KMS-11 (cell line): ENCODE data around the gene FOLR1.
"Not testable (repeated sequence)": the region's sequence is repeated elsewhere in the genome, so short reads cannot be mapped to it uniquely, and the experiment has no call there.

Experiments used
- H2AFZ ChIP-seq: fragments of 200-600 bp; sonication (generic); 2 replicates; pipeline ENCODE4 v1.6.1; 2016; ENCODE audit warnings: antibody characterized with exemption, mixed run types, low read depth
- H3K27ac ChIP-seq: fragments of 200-600 bp; sonication (generic); 2 replicates; pipeline ENCODE4 v1.6.1; 2016; ENCODE audit warnings: mild to moderate bottlenecking, mixed run types
- H3K27me3 ChIP-seq: fragments of 200-600 bp; sonication (generic); 2 replicates; pipeline ENCODE4 v1.6.1; 2017; ENCODE audit warnings: mild to moderate bottlenecking, low read depth, mixed run types, moderate library complexity; ENCODE audit not compliant: insufficient read depth
- H3K36me3 ChIP-seq: fragments of 200-600 bp; sonication (generic); 2 replicates; pipeline ENCODE4 v1.6.1; 2017; ENCODE audit warnings: mild to moderate bottlenecking, mixed run types; ENCODE audit not compliant: insufficient read depth
- H3K4me1 ChIP-seq: fragments of 200-600 bp; sonication (generic); 2 replicates; pipeline ENCODE4 v1.6.1; 2016; ENCODE audit warnings: mild to moderate bottlenecking, low read depth, mixed run types; ENCODE audit not compliant: poor library complexity, severe bottlenecking
- H3K4me2 ChIP-seq: fragments of 200-600 bp; sonication (generic); 2 replicates; pipeline ENCODE4 v1.7.0; 2016; ENCODE audit warnings: mild to moderate bottlenecking, mixed run types
- H3K4me3 ChIP-seq: fragments of 200-600 bp; sonication (generic); IDR thresholded peaks from 2 replicates; pipeline ENCODE4 v1.6.1; 2017; ENCODE audit warnings: low read depth, low read length, mixed read lengths; ENCODE audit not compliant: insufficient read depth
- H3K79me2 ChIP-seq: fragments of 200-600 bp; sonication (generic); 2 replicates; pipeline ENCODE4 v1.6.1; 2016; ENCODE audit warnings: low read depth, mixed run types; ENCODE audit not compliant: insufficient read depth
- H3K9ac ChIP-seq: fragments of 200-600 bp; sonication (generic); 2 replicates; pipeline ENCODE4 v1.6.1; 2016; ENCODE audit warnings: mild to moderate bottlenecking, mixed run types
- H4K20me1 ChIP-seq: fragments of 200-600 bp; sonication (generic); 2 replicates; pipeline ENCODE4 v1.6.1; 2016; ENCODE audit warnings: mild to moderate bottlenecking, mixed run types; ENCODE audit not compliant: insufficient read depth
- TF ChIP-seq, protein P1 (sequence below): fragments of 200-600 bp; sonication (generic); conservative IDR thresholded peaks from 2 replicates; pipeline ENCODE4 v1.6.1; 2017; ENCODE audit warnings: low read depth, mild to moderate bottlenecking, antibody characterized with exemption, low read length, moderate library complexity, mixed read lengths

The FOLR1 gene

DNA sequence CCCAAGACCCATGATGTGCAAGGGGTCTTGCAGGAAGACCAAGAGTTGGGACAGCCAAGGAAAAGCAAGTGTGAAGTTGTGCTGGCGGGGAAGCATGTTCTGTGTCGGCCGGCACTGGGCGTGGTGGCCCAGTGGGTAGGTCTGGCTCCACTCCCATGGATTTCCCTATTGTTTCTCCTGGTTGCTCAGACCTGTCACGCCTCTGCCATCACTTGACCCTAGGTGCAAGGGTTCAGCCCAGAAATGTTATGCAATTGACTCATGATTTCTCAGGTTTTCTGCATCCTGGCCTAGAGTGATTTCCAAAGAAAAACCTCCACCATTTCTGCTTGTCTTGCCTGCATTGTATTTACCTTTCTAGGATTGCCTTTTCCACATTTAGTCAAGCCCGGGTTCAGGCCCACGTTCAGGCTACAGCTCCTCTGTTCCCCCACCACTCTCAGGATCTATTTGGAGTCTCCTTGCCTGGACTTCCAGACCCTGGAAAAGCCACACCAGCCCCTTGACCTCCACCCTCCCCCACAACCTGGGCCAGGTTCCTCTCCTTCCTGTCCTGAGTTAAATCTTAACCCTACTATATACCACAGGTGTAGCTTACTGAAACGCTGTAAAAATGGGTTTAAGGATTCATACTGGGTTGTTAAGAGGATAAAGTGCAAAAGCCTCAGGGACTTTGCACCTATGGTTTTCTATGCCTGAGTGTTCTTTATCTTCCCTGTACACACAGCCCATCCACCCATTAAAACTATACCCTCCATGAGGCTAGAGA lies 17.5 kb upstream of the FOLR1 start:
- TF ChIP-seq, protein P1, sequence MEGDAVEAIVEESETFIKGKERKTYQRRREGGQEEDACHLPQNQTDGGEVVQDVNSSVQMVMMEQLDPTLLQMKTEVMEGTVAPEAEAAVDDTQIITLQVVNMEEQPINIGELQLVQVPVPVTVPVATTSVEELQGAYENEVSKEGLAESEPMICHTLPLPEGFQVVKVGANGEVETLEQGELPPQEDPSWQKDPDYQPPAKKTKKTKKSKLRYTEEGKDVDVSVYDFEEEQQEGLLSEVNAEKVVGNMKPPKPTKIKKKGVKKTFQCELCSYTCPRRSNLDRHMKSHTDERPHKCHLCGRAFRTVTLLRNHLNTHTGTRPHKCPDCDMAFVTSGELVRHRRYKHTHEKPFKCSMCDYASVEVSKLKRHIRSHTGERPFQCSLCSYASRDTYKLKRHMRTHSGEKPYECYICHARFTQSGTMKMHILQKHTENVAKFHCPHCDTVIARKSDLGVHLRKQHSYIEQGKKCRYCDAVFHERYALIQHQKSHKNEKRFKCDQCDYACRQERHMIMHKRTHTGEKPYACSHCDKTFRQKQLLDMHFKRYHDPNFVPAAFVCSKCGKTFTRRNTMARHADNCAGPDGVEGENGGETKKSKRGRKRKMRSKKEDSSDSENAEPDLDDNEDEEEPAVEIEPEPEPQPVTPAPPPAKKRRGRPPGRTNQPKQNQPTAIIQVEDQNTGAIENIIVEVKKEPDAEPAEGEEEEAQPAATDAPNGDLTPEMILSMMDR: no peak
- H3K4me3 ChIP-seq: no peak overlapping the region
- no peaks in the 10 kb centered on the region for H3K36me3 ChIP-seq
- H4K20me1 ChIP-seq: no peaks in the 10 kb centered on the region
- no peak overlapping the region for H3K27ac ChIP-seq
- H3K79me2 ChIP-seq: no peaks in the 10 kb centered on the region
- no peak overlapping the region for H2AFZ ChIP-seq
- no peaks in the 10 kb centered on the region for H3K4me1 ChIP-seq
- no peak overlapping the region for H3K9ac ChIP-seq
- no peak overlapping the region for H3K4me2 ChIP-seq
- no peaks in the 10 kb centered on the region for H3K27me3 ChIP-seq

DNA sequence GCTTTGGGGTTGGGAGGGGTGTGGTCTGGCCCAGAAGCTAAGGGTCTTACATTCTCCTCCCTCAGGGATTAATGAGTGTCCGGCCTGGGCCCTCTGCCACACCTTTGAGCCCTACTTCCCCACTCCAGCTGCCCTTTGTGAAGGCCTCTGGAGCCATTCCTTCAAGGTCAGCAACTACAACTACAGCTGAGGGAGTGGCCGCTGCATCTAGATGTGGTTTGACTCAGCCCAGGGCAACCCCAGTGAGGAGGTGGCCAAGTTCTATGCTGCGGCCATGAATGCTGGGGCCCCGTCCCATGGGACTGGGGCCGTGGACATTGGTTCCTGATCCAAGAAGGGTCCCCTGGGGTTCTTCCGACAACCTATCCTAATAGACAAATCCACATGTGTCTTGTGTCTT lies 14.3 kb upstream of the FOLR1 start:
- Histone ChIP-seq H3K4me3 (no peak overlapping the region), H3K4me2 (no peak overlapping the region), H3K36me3 (no peaks in the 10 kb centered on the region), H3K9ac (no peak overlapping the region), H3K27ac (no peak overlapping the region), H3K79me2 (no peaks in the 10 kb centered on the region), H3K27me3 (no peaks in the 10 kb centered on the region), H2AFZ (no peak overlapping the region), H4K20me1 (no peaks in the 10 kb centered on the region), H3K4me1 (no peaks in the 10 kb centered on the region)
- TF ChIP-seq, protein P1: no peak

DNA sequence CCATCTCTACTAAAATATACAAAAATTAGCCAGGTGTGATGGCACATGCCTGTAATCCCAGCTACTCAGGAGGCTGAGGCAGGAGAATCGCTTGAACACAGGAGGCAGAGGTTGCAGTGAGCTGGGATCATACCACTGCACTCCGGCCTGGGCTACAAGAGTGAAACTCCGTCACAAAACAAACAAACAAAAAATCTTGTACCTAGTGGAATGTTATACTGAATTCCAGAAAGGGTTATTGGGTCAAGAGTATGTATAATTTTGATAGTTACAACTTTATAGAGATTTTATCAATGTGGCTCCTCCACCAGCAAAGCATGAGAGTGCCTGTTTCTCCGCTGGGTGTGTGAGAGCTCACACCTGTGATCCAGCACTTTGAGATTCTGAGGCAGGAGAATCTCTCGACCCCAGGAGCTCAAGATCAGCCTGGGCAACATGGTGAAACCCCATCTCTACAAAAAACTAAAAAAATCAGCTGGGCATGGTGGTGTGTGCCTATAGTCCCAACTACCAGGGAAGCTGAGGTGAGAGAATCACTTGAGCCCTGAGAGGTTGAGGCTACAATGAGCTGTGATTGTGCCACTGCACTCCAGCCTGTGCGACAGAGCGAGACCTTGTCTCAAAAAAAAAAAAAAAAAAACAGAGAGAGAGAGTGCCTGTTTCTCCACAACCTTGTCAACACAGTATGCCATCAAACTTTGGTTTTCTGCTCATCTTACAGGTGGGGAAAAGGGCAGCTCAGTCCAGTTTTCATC lies 12.7 kb upstream of the FOLR1 start:
- Histone ChIP-seq H3K9ac (no peak overlapping the region), H3K79me2 (no peaks in the 10 kb centered on the region), H3K4me3 (no peak overlapping the region), H2AFZ (no peak overlapping the region), H3K36me3 (no peaks in the 10 kb centered on the region), H3K27ac (no peak overlapping the region), H4K20me1 (no peaks in the 10 kb centered on the region), H3K4me2 (no peak overlapping the region), H3K27me3 (no peaks in the 10 kb centered on the region), H3K4me1 (no peaks in the 10 kb centered on the region)
- TF ChIP-seq, protein P1: no peak

DNA sequence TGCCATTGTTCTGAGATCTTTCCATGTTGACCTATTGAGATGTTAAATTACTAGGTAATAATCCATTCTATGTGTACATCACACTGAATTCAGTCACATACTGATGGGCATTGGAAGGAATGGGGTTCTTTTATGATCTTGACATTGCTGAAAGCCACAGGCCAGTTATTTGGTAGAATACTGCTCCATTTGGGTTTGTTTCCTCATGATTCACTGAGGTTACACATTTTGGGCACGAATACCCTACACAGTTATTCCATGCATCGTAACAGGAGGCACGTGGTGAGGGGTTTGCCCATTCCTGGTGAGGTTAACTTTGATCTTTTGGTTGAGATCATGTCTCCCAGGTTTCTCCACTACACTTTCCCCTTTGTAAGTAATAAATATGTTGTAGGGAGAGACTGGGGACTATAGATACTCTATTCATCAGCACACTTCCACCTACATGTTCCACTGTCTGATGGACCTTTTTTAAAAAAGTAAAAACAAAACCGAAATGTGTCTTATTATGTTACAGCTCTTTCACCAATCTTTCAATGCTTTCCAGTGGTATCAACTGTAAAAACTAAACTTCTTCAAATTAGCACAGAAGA lies 12.0 kb upstream of the FOLR1 start:
- no peak overlapping the region for H3K4me2 ChIP-seq
- H3K27ac ChIP-seq: no peak overlapping the region
- no peaks in the 10 kb centered on the region for H3K27me3 ChIP-seq
- no peak overlapping the region for H3K4me3 ChIP-seq
- H3K79me2 ChIP-seq: no peaks in the 10 kb centered on the region
- no peak overlapping the region for H2AFZ ChIP-seq
- no peaks in the 10 kb centered on the region for H3K4me1 ChIP-seq
- no peaks in the 10 kb centered on the region for H4K20me1 ChIP-seq
- no peak overlapping the region for H3K9ac ChIP-seq
- TF ChIP-seq, protein P1: no peak
- no peaks in the 10 kb centered on the region for H3K36me3 ChIP-seq

DNA sequence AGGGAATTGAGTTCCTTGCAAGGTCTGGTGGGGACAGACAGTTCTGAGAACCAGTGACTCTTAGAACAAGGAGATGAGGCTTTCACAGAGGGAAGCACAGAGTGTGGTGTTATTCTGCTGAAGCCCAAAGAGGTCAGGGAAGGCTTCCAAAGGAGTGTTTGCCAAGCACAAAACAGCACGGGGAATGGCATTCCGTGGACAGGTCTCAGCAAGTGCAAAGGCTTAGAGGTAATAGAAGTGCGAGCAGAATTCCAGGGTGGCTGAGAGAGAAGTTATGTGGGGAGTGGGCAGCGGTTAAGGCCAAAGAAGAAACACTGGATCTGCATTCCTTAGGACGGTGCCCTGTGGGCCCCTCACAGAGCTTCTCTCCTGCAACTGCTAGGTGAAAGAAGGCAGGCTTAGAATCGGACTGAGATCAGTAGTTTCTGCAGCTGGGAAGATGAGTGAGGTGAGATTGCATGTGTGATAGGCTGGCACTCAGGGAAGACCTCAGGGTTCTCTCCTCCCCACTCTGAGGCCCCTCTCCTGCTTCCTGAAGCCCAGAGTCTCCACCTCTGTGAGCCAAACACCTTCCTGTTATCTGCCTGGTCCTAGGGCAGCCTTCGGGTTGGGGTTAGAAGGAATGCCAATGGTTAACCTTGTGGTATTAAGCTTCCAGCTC lies 10.9 kb upstream of the FOLR1 start:
- H3K9ac ChIP-seq, H3K4me3 ChIP-seq, H3K4me1 ChIP-seq, H3K79me2 ChIP-seq, H3K4me2 ChIP-seq, H3K27ac ChIP-seq, H3K27me3 ChIP-seq, H3K36me3 ChIP-seq, H2AFZ ChIP-seq, H4K20me1 ChIP-seq: not testable (repeated sequence)

DNA sequence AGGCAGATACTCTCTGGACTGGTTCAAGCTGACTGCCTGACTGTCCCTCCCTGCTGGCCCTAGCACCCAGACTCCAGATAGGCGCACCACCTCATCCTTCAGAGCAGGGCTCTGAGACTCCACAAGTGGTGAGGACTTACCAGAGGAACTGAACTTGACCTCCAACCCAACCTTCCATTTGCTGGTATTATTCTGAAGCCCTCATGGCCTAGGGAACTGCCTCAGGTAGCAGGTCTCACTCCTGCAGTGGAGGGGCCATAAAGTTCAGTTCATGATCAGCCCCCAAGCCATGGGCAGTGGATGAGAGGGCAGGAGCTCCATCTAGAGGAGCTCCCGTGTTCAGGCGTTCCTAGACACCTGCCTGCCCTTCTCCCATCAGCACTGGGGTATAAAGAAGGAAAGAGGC lies 10.4 kb upstream of the FOLR1 start:
- H2AFZ ChIP-seq: not testable (repeated sequence)

More for the DNA sequence above, 10.4 kb upstream of the FOLR1 start:
- H3K4me2 ChIP-seq, H3K27me3 ChIP-seq, H3K27ac ChIP-seq, H3K4me1 ChIP-seq, H3K79me2 ChIP-seq, H3K4me3 ChIP-seq, H3K36me3 ChIP-seq, H3K9ac ChIP-seq, H4K20me1 ChIP-seq: not testable (repeated sequence)
